ENCODE results near the gene RGS6. TPM values are rescaled to one million over a fixed set of nuclear protein-coding genes. Genes with fewer than 3 reads are reported as not detected.

The RGS6 gene
- total RNA-seq, 1 donor from 2014 or later: 2.8 TPM

DNA sequence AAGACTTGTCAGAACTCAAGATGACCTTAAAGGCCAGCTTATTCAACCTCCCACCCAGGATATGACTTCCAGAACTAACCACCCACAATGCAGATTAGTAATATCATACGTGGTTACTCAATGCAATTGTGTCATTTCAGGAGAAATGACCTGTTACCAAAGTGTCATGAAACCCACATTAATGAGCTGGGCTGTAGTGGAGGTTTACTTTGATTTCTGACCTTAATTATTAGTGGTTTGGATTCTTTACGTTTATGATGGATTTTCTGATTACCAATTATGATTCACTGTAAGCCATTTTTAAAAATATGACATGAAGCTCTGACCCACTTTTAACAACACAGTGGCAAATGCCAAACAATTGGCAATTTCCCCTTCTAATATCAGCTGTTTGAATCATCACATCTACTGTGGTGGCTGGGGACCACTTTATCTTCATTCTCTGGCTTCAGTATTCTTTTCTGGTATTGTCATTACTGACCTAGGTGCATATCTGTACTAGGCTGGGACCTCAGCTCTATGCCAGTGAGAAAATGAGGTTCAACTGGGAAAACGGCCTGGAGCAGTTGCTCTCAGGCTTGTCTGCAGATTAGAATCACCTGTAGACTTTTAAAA lies 223.3 kb downstream of the RGS6 start:
- H3K9me3 Mint-ChIP-seq: peaks cover 8% of the 10 kb centered on the region

GRCh38 chr14:72164420-72165228 lies 232.4 kb downstream of the RGS6 start:
- Mint-ChIP-seq H3K4me3 (no peak overlapping the region), H3K36me3 (ENCODE audit: low read depth) (no peaks in the 10 kb centered on the region), H3K9me3 (peaks cover 5% of the 10 kb centered on the region), H3K27me3 (ENCODE audit: low read depth) (peaks cover 3% of the 10 kb centered on the region), H3K4me1 (no peaks in the 10 kb centered on the region), H3K27ac (ENCODE audit: unreplicated experiment) (no peak overlapping the region)
- DNase-seq (ENCODE audit: low read depth, low spot score): no peak
- no peak for TF ChIP-seq CTCF (conservative IDR thresholded peaks at IDR 0.05)

More for the DNA sequence above, 223.3 kb downstream of the RGS6 start:
- no peak overlapping the region for H3K27ac Mint-ChIP-seq (ENCODE audit: unreplicated experiment)
- H3K36me3 Mint-ChIP-seq (ENCODE audit: low read depth): no peaks in the 10 kb centered on the region
- TF ChIP-seq CTCF (conservative IDR thresholded peaks at IDR 0.05): no peak
- H3K27me3 Mint-ChIP-seq (ENCODE audit: low read depth): no peaks in the 10 kb centered on the region
- no peaks in the 10 kb centered on the region for H3K4me1 Mint-ChIP-seq
- no peak overlapping the region for H3K4me3 Mint-ChIP-seq
- no peak for DNase-seq (ENCODE audit: low read depth, low spot score)

- no peak for TF ChIP-seq CTCF (conservative IDR thresholded peaks at IDR 0.05)
- Mint-ChIP-seq H3K4me3 (no peak overlapping the region), H3K27me3 (ENCODE audit: low read depth) (peaks cover 3% of the 10 kb centered on the region), H3K27ac (ENCODE audit: unreplicated experiment) (no peak overlapping the region), H3K9me3 (peaks cover 7% of the 10 kb centered on the region), H3K4me1 (no peaks in the 10 kb centered on the region), H3K36me3 (ENCODE audit: low read depth) (no peaks in the 10 kb centered on the region)
- DNase-seq (ENCODE audit: low read depth, low spot score): no peak
Measured at GRCh38 chr14:72165229-72165698, 233.0 kb downstream of the RGS6 start.

DNA sequence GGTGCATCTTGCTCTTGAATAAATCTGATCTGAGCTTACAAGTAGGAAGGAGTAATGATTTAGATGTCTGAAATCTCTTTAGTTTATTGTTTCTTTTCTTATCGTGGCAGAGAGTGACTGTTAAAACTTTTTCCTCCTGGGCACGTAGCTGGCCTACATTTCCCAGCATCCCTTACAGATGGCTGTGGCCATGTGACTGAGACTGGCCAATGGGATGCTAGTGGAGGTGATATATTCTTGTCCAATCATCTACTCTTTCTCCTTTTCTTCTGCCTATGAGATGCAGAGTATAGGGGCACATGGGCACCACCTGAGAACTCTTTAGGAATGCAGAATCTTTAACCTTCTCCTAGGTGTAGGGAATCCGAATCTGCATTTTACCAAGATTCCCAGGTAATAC lies 237.3 kb downstream of the RGS6 start:
- peaks cover 7% of the 10 kb centered on the region for H3K9me3 Mint-ChIP-seq
- no peaks in the 10 kb centered on the region for H3K27me3 Mint-ChIP-seq (ENCODE audit: low read depth)
- no peak for DNase-seq (ENCODE audit: low read depth, low spot score)

DNA sequence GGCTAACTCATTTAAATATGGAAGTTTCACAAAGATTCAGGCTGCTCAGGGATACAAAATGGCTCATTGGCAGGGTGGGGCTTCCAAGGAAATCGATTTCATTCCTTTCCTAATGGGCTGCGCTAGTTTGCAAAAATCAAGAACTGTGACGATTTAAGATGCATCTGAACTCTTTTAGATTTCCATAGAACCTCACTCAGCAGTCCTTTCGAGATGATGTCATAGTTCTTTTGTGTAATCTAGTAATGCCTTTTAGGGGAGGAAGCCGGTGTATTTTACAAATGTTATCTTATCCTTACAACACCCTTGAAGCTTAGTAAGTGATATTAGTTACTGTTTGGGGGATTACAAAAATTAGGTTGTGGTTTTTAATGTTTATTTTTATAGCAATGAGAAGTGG lies 239.8 kb downstream of the RGS6 start:
- Mint-ChIP-seq H3K4me1 (no peaks in the 10 kb centered on the region), H3K36me3 (ENCODE audit: low read depth) (no peaks in the 10 kb centered on the region), H3K9me3 (peaks cover 7% of the 10 kb centered on the region), H3K4me3 (no peak overlapping the region), H3K27me3 (ENCODE audit: low read depth) (no peaks in the 10 kb centered on the region), H3K27ac (ENCODE audit: unreplicated experiment) (no peak overlapping the region)
- no peak for DNase-seq (ENCODE audit: low read depth, low spot score)
- no peak for TF ChIP-seq CTCF (conservative IDR thresholded peaks at IDR 0.05)

More for the DNA sequence above, 237.3 kb downstream of the RGS6 start:
- Mint-ChIP-seq H3K36me3 (ENCODE audit: low read depth) (no peaks in the 10 kb centered on the region), H3K27ac (ENCODE audit: unreplicated experiment) (no peak overlapping the region), H3K4me1 (no peaks in the 10 kb centered on the region), H3K4me3 (no peak overlapping the region)
- no peak for TF ChIP-seq CTCF (conservative IDR thresholded peaks at IDR 0.05)

All from neural crest cell (in vitro differentiated cells).